Large intestine (tissue), 3 donors: ENCODE data around the gene CELA3B. TPM values are rescaled to one million over a fixed set of nuclear protein-coding genes. Genes with fewer than 3 reads are reported as not detected.
"Not testable (repeated sequence)": the region's sequence is repeated elsewhere in the genome, so short reads cannot be mapped to it uniquely, and the experiment has no call there.

Source experiments
- DNase-seq, 2 donors: peaks; one replicate each; pipeline versions ENCODE4 v3.0.0 to v3.0.0-alpha.2; 2013
- H3K27ac ChIP-seq: one replicate; pipeline ENCODE4 v1.5.1; 2013; ENCODE audit warnings: low read length
- H3K27me3 ChIP-seq: 2 replicates; pipeline ENCODE4 v1.6.1; 2013; ENCODE audit warnings: low read length; ENCODE audit not compliant: control insufficient read depth, insufficient read depth
- H3K36me3 ChIP-seq: 2 replicates; pipeline ENCODE4 v1.6.1; 2013; ENCODE audit warnings: low read length; ENCODE audit not compliant: control insufficient read depth, insufficient read depth
- H3K4me1 ChIP-seq: one replicate; pipeline ENCODE4 v1.6.1; 2013; ENCODE audit warnings: low read length; ENCODE audit not compliant: control insufficient read depth, insufficient read depth
- H3K4me3 ChIP-seq: one replicate; pipeline ENCODE4 v1.5.1; 2013; ENCODE audit warnings: low read length
- H3K9me3 ChIP-seq: one replicate; pipeline ENCODE4 v1.6.1; 2013; ENCODE audit warnings: mild to moderate bottlenecking, low read depth, low read length, moderate library complexity; ENCODE audit not compliant: control insufficient read depth
- WGBS: methylation state at CpG from one replicate; pipeline ENCODE4 v1.1.5; 2013; ENCODE audit warnings: low lambda C conversion rate; ENCODE audit not compliant: insufficient coverage; 5-methylcytosine and 5-hydroxymethylcytosine counted together
- polyA plus RNA-seq: library from polyadenylated mRNA; unstranded; fragments of 120-200 nt; gene quantifications from one replicate; pipeline ENCODE4 v1.2.1, GENCODE V29; 2013

The CELA3B gene
- polyA plus RNA-seq, 1 donor: 0.21 TPM

DNA sequence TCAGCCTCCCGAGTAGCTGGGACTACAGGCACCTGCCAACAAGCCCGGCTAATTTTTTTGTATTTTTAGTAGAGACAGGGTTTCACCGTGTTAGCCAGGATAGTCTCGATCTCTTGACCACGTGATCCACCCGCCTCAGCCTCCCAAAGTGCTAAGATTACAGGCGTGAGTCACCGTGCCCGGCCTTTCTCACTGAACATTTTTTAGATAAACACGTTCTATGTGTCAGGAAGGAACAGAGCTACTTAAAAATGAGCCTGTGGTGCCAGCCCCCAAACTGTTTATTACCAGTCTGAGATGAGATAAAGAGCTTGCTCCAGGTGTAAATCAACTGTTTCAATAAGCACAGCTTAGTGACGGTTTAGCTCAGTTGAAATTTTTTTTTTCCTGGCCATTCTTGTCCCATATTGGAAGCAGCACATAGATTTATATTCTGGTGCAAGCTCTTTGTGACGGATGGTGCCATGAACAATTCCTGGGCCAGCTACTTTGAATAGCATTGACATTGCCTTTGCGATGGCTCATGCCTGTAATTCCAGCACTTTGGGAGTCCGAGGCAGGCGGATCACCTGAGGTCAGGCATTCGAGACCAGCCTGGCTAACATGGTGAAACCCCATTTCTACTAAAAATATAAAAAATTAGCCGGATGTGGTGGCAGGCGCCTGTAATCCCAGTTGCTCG lies 33.7 kb upstream of the CELA3B start:
- not testable (repeated sequence) for H3K9me3 ChIP-seq, H3K36me3 ChIP-seq, H3K4me3 ChIP-seq, H3K27ac ChIP-seq, DNase-seq, H3K27me3 ChIP-seq
- H3K4me1 ChIP-seq: peaks cover 17% of the 10 kb centered on the region
- no CpG with 5 or more reads among the region's 19 CpGs for WGBS

DNA sequence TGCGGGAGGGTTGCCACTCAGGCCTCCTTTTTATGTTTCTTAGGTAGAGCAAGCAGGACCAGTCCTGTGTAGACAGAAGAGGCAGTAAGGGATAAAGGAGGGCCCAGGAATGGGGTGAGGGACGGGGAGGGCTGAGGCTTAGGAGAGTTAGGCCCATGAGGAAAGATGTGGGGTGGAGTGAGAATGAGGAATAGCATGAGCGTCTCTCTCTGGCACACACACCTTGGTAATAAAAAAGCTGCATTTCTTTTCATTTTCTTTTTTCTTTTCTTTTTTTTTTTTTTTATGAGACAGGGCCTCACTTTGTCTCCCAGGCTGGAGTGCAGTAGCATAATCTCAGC lies 32.1 kb upstream of the CELA3B start:
- no CpG with 5 or more reads among the region's 3 CpGs for WGBS
- Histone ChIP-seq H3K27me3 (no peaks in the 10 kb centered on the region), H3K4me3 (no peak overlapping the region), H3K9me3 (no peaks in the 10 kb centered on the region), H3K27ac (no peak overlapping the region), H3K4me1 (peaks cover 6% of the 10 kb centered on the region), H3K36me3 (no peaks in the 10 kb centered on the region)
- DNase-seq: no peak

DNA sequence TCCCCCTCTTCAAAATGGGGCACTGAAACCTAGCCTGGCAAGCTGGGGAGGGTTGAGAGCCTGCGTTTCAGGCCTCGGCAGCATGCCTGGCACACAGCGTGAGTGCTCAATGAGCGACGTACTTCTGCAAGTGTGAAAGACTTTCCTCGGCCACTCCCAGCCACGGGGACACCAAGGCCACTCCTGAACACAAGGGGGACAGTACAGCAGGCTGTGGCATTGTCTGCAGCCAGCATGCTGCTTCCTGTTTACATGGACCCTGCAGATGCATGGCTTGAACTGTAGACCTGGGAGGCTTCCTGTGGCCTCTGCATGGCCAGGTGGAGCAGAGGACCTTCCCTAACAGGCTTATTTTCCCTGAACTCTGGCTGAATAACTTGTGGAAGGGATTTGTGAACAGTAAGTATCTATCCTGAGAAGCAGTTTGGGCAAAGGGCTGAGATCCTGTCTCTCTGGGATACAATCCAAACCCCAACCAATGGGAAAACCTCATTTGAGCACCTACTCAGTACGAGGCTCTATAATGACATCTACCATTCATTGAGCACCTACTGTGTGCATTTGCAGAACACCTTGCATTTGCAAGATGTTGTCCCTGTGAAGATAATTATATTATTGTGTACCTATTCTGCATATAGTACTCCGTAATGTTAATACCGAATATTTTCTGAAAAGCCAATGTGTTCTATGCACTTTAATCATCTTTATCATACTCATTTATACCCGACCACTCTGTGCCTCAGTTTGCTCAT lies 29.8 kb upstream of the CELA3B start:
- no peak for DNase-seq
- Histone ChIP-seq H3K4me3 (no peak overlapping the region), H3K36me3 (no peaks in the 10 kb centered on the region), H3K27ac (no peak overlapping the region), H3K4me1 (no peaks in the 10 kb centered on the region), H3K27me3 (no peaks in the 10 kb centered on the region), H3K9me3 (no peaks in the 10 kb centered on the region)
- 100% methylated on average over 1 of the region's 11 CpGs for WGBS

DNA sequence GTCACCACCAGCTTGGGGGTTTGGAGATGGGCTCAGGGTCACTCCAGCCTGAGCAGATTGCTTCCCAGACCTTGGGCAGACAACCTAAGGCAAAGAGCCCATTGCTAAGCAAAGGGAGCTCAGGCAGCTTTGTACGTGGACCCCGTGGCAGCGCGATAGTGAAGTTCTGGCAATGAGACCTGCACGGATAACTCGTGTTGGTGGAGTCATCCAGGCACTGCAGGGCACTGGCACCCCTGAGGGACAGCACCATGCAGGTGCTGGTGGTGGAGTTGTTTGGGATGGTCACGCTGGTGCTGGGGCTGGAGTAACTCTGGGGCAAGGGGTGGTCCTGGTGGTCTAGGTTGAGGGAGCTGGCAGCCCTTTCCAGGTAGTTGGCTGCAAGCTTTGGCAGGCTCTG lies 26.1 kb upstream of the CELA3B start:
- Histone ChIP-seq H3K27ac (no peak overlapping the region), H3K4me1 (no peaks in the 10 kb centered on the region), H3K36me3 (no peaks in the 10 kb centered on the region), H3K27me3 (no peaks in the 10 kb centered on the region), H3K9me3 (no peaks in the 10 kb centered on the region), H3K4me3 (no peak overlapping the region)
- WGBS: no CpG with 5 or more reads among the region's 7 CpGs
- no peak for DNase-seq

DNA sequence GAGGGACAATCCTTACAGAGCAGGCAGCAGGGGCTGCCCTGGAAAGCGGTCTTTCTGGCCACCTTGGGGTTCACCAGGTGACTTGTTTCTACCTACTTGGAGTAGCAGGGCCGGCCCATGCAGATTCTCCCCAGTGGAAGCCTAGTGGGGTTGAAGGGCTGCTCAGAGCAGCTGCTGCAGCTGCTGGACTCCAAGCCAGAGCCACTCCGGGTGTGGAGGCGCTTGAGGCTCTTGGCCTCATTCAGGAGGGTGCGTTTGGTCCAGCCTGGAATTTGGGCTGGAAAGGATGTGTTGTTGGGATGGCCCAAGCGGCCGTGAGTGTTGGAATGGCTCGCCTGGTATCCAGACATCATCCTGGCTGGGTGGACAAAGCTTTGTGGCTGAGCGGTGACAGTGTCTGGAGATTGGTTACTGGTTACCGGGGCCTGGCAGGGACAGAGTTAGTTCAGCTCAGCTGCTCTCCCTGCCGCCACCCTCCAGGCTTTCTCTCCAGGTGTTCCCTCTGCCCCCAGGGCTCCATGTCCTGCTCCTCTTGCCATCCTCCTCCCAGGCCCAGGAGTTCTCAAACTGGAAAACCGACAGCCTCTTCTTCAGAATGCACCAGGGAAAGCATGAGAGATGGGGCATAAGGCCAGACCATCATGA lies 25.5 kb upstream of the CELA3B start:
- WGBS: no CpG with 5 or more reads among the region's 12 CpGs

DNA sequence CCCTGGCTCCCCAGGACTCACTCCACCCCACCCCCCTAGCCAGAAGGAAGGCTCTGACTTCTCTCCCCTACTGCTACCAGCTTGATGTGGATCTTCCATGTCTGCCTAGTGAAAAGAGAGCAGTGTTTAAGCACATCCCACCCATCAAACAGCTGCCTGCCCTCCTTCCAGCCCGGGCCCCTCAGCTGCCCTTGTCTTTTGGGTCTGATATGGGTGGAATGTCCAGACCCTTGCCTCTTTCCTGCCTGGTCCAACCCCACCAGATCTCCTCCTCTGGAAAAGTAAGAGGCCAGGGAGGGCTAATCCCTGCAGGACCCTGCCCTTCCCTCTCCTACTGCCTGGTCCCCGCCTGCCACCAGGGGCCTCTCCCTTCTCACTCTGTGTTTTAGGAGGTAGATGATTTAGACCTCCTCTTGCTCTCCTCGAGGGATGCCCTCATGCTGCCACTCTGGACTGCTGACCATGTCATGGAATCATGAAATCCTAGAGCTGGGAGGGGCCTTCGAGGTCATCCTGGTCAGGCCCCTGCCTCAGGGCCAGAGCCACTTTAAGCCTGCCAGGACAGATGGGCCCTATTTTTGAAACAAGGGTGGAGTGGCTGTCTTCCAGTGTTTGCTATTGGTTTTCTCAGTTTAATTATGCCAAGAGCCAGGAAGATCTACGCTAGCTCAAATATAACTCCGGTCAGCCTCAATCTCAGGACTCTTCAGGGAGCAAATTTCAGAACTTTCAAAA lies 23.9 kb upstream of the CELA3B start:
- no peak for DNase-seq
- H3K4me1 ChIP-seq: peaks cover 7% of the 10 kb centered on the region
- H3K4me3 ChIP-seq: no peak overlapping the region
- 100% methylated on average over 1 of the region's 6 CpGs for WGBS
- no peaks in the 10 kb centered on the region for H3K36me3 ChIP-seq
- H3K27me3 ChIP-seq: no peaks in the 10 kb centered on the region
- H3K27ac ChIP-seq: no peak overlapping the region
- H3K9me3 ChIP-seq: no peaks in the 10 kb centered on the region

More for the DNA sequence above, 25.5 kb upstream of the CELA3B start:
- H3K36me3 ChIP-seq: no peaks in the 10 kb centered on the region
- no peaks in the 10 kb centered on the region for H3K4me1 ChIP-seq
- H3K27me3 ChIP-seq: no peaks in the 10 kb centered on the region
- H3K4me3 ChIP-seq: no peak overlapping the region
- no peak for DNase-seq
- no peaks in the 10 kb centered on the region for H3K9me3 ChIP-seq
- H3K27ac ChIP-seq: no peak overlapping the region

DNA sequence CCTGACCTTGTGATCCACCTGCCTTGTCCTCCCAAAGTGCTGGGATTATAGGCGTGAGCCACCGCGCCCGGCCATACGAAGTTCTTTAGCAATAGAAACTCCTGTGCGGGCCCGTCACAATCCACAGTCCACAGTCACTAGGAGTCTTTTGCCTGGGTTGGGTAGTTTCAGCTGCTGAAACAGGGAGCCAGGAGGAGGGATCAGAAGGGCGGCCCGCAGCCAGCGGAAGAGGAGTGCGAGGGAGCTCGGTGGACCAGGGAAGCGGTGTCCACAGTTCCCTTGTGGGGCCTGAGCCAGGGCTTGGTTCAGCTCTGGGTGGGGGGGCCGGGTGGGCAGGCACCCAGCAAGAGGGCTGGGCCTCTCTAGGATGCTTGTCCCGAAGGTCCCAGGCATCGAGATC lies 21.8 kb upstream of the CELA3B start:
- WGBS: no CpG with 5 or more reads among the region's 16 CpGs
- Histone ChIP-seq H3K27me3 (no peaks in the 10 kb centered on the region), H3K9me3 (no peaks in the 10 kb centered on the region), H3K4me3 (no peak overlapping the region), H3K4me1 (peaks cover 7% of the 10 kb centered on the region), H3K36me3 (no peaks in the 10 kb centered on the region), H3K27ac (no peak overlapping the region)
- DNase-seq: no peak

DNA sequence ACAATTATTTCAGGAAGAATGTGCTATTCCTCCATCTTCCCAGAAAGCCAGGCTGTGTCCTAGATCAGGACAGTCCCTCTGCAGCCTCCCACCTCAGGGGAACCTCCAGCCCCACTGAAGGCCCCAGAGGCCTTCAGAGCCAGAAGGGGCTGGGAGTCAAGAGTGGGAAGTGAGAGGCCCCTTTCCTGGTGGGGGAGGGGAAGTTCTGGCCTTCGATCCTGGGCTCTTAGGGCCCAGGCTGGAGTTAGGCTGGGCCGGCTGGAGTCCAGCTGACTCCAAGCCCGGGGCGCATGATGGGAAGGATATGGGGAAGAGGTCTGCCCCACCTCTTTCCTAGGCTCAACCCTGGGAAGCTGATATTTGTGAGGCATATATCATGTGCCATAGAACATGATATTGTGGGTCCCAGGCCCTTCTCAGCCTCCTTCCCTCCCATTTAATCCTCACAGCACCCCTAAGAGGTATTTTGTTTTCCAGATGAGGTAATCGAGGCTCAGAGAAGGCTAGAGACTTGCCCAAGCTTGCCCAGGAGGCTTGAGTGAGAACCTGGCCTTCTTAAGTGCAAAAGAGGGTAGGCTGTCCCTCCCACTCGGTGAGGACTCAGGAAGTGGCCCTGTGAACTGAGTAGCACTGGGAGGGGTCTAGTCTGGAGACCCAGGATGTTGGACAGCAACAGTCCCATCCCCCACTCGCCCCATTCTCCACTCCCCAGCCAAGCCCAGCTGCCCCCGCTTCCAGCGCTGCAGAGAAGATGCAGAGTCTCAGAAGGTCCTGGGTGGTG lies 21.1 kb upstream of the CELA3B start:
- peak in 1 of 2 donors; percentile 65 for DNase-seq
- Histone ChIP-seq H3K9me3 (no peaks in the 10 kb centered on the region), H3K27me3 (no peaks in the 10 kb centered on the region), H3K4me3 (no peak overlapping the region), H3K36me3 (no peaks in the 10 kb centered on the region), H3K4me1 (peaks cover 7% of the 10 kb centered on the region), H3K27ac (no peak overlapping the region)
- no CpG with 5 or more reads among the region's 9 CpGs for WGBS

DNA sequence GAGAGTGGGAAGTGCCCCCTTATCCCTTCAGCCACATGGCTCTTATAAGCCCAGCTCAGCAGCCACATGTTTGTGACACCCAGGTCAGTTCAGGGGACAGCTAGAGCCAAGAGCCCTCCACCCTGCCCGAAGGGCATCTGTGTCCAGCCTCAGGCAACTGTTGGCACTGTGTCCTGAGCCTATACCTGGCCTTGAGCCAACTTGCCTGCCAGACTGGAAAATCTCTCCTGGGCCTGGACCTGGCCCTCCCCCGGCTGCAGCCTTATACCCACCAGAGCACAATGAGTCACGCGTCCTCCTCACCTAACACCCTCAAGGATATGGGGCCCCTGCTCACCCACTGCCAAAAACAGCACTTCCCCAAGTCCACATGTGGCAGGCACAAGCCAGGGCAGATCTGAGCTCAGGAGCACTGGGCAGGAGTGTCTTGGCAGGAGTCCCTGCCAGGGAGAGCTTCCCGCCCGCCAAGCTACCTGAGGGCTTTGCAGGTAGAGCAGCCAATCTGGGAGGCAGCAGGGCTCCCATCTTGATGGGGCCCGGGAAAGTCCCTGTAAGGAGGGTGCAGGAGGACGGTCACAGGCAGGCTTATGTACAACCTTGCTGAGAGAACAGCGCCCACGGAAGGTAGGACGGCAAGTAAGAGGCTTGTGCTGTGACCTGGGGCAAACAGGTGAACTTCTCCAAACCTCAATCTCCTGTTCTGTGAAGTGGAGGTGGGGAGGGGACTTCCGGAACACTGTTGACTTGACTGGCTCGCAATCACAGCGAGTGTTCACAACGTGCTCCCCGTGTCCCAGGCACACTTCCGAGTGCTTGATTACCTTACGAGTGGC lies 19.9 kb upstream of the CELA3B start:
- DNase-seq: peak in 1 of 2 donors; percentile 49
- WGBS: 57% methylated on average over 3 of the region's 18 CpGs
- no peaks in the 10 kb centered on the region for H3K27me3 ChIP-seq
- no peak overlapping the region for H3K4me3 ChIP-seq
- H3K4me1 ChIP-seq: peaks cover 7% of the 10 kb centered on the region
- no peaks in the 10 kb centered on the region for H3K36me3 ChIP-seq
- H3K27ac ChIP-seq: no peak overlapping the region
- no peaks in the 10 kb centered on the region for H3K9me3 ChIP-seq
